GM18526 (cell line): Measurements from ENCODE around the gene ARHGEF12.

Source experiments
- POLR2A ChIP-seq: IDR thresholded peaks from 3 replicates; pipeline ENCODE4 v1.6.1; 2011; ENCODE audit not compliant: insufficient read length; ENCODE audit errors: extremely low read depth

ARHGEF12 gene

DNA sequence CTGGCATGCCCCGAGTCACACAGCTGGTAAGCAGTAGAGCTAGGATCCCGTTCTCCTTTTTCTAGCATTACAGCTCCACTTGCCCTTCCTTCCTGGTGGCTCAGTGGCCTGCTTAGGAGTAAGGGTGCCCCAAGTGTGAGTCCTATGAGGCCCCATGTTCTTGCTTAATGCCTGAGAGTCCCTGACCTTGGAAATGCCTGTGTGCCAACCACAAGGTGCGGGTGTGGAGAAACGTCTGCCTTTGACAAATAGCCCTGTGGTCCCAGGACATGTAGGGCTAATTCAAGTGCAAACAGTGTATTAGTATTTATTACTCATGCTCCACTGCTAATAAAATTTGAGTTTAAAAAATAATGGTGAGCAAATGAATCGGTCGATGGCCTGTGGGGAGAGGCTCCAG lies 193.7 kb downstream of the ARHGEF12 start:
- no peak for TF ChIP-seq POLR2A

GRCh38 chr11:120532082-120532831 lies 196.0 kb downstream of the ARHGEF12 start:
- TF ChIP-seq POLR2A, result no peak

GRCh38 chr11:120532832-120533196 lies 196.6 kb downstream of the ARHGEF12 start:
- TF ChIP-seq POLR2A, result no peak

DNA sequence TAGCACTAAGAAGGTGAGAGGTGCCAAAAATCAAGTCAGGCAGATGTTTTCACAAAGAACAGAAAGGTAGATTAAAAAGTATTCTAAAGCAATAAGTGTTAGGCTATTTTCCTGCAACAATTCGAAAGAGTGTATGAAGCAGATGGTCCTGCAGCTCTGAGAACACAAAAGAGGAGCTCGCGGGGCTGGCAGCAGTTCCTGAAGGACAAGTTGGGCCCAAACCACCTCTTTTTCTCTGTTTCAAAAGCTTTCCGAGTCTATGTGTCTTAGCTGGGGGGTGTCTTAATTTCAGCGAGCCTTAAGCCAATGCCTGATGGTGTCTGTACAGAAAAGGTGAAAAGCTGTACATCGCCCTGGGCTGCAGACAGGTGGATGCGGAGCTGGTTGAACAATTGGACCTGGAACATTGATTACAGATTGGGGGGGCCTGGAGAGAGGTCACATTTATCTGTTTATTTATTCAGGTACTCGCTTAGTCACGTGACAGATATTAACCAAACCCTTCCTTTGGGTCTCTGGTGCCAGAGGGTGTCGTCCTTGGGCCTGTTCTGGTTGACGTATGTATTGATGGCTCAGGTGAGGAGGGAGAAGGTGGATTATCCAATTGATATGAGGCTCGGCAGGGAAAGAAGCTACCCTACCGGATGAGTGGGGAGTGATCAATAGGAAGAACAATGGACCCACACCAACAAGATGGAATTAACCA lies 200.0 kb downstream of the ARHGEF12 start:
- no peak for TF ChIP-seq POLR2A

DNA sequence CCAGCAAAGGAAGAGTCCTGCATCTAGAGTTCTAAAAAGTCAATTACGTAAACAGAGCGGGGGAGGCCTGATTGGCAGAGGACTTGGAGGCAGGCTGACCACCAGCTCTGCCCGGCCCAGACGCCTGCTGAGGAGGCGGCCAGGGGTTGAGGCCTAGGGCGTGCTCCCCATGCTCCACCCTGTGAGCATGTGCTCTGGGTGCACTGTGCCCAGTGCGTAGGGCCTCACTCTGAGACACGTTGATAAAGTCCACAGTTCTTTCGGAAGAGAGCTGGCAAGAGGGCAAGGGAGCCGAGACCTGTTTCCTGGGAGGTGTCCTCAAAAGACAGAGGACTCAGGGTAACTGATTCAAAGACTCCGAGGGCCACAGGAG lies 200.6 kb downstream of the ARHGEF12 start:
- no peak for TF ChIP-seq POLR2A

- TF ChIP-seq POLR2A, result no peak
These were observed 201.8 kb downstream of the ARHGEF12 start for GRCh38 chr11:120537996-120538395.

GRCh38 chr11:120538707-120539106 lies 202.5 kb downstream of the ARHGEF12 start:
- no peak for TF ChIP-seq POLR2A
